IPS-NIHi7 (cell line): ENCODE measurements around the gene NOP56.
"Not testable (repeated sequence)": the region's sequence is repeated elsewhere in the genome, so short reads cannot be mapped to it uniquely, and the experiment has no call there.

Experiments
- DNase-seq: peaks from one replicate; pipeline ENCODE4 v3.0.0; 2012; ENCODE audit warnings: mixed read lengths; ENCODE audit errors: extremely low spot score

NOP56 gene

DNA sequence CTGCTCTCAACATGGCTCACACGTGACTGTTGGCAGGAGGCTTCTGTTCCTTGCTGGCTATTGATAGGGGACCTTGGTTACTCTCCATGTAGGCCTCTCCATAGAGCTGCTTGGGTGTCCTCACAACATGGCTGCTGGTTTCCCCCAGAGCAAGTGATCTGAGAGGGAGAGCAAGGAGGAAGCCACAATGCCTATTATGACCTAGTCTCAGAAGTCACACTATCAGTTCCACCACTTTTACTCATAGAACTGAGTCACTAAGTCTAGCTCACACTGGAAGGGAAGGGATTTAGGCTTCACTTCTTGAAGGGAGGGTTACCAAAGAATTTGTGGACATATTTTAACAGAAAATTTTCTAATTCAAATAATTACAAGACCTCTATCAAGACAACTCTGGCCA, 8.7 kb upstream of the NOP56 start:
- no peak for DNase-seq

DNA sequence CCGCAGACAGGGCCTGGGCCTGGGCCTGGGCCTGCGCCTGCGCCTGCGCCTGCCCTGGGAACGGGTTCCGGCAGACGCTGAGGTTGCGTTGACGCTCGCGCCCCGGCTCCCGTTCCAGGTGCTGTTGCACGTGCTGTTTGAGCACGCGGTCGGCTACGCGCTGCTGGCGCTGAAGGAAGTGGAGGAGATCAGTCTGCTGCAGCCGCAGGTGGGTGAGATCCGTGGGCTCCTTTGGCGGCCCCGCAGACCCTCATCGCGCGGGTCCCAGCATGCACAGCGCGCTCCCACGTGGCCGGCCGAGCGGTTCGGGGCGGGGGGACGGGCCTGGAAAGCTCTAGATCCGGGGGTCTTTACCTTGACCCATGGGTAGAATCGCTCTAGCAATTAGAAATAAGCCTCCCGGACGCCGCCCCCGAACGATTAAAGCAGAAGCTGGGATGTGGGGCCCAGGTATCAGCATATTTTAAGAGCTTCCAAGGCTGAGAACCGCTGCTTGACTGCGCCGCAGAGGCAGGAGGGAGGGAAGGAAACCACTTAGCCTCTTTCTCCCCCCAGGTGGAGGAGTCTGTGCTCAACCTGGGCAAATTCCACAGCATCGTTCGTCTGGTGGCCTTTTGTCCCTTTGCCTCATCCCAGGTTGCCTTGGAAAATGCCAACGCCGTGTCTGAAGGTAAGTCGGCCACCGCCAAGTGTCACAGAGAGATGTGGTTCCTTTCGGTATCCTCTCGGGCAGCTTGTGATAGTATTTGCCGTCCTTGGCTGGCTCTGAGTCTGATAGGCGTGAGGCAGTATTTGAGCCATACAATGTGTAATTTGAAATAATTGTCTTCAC, 508 bp downstream of the NOP56 start:
- peak; percentile 38 for DNase-seq

DNA sequence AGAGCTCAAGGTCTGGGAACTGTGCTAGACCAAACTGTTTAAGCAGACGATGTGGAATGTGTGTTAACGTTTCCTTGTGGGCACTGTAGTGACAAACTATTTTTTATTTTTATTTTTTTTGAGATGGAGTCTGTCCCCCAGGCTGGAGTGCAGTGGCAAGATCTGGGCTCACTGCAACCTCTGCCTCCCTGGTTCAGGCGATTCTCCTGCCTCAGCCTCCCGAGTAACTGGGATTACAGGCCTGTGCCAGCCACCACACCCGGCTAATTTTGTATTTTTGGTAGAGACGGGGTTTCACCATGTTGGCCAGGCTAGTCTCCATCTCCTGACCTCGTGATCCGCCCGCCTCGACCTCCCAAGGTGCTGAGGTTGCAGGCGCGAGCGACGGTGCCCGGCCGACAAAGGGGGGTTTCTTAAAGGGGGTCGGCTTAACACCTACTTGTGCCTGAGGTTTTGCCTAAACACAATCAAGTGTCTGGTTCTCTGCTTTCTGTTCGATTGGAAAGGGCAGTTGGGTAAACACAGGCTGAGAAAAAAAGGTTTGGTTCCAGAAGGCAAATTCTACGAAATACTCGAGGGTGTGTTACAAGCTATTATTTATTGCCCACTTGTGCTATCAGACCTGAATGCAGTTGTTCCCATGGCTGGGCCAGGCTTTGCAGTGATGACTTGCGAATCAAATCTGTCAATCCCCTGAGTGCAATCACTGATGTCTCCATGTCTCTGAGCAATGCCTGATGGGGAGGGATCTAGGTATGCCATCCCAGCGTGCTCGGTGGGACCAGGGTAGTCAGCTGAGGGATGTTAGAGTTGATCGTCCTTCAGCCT, 1.3 kb downstream of the NOP56 start:
- DNase-seq: no peak

DNA sequence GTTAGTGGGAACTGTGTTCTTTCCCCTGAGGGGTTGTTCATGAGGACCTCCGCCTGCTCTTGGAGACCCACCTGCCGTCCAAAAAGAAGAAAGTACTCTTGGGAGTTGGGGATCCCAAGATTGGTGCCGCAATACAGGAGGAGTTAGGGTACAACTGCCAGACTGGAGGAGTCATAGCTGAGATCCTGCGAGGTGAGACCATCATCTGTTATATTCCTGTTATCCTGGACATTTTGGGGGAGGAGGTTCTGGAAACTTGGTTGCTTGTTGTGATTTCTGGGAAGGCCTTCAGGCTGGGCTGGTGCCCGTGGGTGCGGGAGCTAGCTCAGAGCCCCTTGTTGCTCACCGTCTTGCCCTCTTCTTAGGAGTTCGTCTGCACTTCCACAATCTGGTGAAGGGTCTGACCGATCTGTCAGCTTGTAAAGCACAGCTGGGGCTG, 2.0 kb downstream of the NOP56 start:
- no peak for DNase-seq

DNA sequence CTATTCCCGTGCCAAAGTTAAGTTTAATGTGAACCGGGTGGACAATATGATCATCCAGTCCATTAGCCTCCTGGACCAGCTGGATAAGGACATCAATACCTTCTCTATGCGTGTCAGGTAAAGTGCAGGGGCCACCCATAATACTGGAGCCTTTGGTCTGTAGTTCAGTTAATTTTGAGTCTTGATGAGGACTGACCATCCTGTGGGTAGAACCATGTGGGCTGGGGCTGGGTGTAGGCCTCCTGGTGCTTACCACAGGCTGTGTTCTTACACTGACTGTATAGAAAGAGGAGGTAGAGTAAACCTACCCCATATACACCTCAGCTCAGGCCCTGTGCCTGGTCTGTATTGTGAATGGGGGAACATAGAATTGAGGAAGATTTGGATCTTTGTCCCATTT, 2.4 kb downstream of the NOP56 start:
- no peak for DNase-seq

DNA sequence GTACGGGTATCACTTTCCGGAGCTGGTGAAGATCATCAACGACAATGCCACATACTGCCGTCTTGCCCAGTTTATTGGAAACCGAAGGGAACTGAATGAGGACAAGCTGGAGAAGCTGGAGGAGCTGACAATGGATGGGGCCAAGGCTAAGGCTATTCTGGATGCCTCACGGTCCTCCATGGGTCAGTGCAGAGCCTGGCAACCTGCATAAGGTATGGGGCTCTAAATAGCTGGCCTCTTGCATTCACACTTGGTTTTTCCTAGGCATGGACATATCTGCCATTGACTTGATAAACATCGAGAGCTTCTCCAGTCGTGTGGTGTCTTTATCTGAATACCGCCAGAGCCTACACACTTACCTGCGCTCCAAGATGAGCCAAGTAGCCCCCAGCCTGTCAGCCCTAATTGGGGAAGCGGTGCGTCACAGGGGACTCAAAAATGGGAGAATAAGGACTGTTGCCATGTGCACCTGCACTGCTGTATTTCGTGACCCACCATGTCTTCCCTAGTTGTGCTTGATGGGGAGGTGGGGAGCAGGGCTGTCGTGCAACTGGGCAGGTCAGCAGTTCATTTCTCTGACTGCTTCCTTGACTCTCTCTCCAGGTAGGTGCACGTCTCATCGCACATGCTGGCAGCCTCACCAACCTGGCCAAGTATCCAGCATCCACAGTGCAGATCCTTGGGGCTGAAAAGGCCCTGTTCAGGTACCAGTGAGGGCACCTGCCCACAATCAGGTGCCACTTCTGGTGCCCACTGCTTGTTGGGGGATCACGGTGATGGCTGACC, 3.1 kb downstream of the NOP56 start:
- DNase-seq: no peak

DNA sequence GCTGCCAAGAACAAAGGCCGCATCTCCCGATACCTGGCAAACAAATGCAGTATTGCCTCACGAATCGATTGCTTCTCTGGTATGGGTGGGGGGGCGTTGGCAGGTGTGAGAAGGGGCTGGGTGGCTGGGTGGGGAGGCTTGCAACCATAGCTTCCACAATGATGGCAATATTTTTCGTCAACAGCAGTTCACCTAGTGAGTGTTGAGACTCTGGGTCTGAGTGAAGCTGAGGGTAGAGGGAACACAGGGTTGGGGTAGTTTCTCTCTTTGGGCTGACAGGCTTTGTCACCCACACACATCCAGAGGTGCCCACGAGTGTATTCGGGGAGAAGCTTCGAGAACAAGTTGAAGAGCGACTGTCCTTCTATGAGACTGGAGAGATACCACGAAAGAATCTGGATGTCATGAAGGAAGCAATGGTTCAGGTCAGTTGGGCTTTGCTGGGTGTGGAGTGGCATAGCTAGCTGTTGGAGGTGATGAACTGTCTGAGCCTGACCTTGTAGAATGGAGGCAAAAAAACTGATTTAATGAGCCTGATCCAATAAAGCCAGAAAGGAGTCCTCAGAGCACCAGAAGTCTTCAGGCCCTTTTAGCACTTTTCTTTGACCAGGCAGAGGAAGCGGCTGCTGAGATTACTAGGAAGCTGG, 4.2 kb downstream of the NOP56 start:
- DNase-seq: no peak

DNA sequence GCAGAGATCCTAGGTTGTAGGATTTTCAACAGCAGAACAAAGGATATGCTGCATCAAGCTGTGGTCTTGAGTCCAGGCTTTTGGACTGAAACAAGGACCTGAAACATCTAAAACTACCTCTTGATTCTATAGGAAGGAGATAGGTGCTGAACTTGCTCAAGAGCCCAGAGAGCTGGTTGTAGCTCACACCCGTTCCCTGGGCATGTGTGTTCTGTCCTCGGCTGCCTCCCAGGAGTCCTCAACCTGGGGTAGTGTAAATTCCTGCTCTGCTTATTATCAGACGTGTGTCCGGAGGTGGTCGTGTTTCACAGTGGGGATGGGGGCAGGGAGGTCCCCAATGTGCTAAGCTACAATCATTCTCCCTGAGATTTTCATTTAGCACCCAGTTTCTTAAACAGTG, 4.8 kb downstream of the NOP56 start:
- DNase-seq: no peak

DNA sequence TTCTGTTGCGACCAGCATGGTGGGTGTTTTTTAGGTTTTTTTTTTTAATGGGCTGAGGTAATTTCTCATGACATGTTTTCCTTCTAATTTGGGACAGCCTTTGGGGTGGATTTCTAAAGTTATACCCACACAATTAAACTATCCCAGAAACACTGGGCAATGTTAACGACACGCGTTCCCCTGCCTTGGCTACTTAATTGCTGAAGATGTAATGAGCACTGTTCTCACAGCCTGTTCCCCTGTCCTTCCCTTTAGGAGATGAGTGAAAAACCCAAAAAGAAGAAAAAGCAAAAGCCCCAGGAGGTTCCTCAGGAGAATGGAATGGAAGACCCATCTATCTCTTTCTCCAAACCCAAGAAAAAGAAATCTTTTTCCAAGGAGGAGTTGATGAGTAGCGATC, 5.2 kb downstream of the NOP56 start:
- no peak for DNase-seq

DNA sequence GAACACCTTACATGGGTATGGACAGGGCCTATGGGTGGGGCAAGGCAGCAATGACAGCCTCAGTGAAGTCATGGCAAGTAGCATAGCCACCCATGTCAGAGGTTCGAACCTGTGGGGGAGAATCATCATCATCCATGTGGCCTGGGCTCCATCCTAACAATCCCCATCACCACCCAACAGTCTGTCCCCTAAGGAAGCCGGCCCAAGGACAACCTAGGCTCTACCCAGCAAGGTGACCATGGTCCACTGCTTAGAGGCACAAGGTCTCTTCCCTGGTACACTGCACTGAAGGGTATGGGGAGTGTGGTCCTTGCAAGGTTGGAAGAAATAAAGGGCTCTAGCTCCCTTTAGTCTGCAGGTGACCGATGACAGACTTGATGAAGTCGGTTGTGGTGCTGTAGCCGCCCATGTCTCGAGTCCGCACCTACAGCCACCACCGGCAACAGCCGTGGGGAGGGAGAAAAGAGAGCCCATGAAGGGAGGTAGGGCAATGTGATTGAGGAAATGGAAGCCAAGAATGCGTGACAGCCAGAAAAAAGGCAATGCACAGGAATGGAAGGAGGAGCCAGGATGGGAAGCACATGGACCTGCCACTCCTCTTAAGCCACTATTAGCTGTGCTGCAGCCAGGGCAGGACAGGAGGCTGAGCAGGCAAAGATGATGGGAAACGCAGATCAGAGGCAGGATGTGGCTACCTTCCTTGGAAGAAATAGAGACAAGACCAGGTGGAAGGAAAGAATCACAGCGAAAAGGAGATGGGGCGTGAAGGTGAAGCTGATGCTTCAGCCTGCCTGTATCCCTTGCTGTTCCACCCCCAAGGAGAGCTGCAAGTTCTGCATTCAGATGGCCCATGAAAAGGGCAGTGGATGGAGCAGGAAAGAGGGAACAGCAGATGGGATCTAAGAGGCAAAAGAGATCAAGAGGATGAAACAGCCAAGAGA, 6.3 kb downstream of the NOP56 start:
- DNase-seq: peak; percentile 35

DNA sequence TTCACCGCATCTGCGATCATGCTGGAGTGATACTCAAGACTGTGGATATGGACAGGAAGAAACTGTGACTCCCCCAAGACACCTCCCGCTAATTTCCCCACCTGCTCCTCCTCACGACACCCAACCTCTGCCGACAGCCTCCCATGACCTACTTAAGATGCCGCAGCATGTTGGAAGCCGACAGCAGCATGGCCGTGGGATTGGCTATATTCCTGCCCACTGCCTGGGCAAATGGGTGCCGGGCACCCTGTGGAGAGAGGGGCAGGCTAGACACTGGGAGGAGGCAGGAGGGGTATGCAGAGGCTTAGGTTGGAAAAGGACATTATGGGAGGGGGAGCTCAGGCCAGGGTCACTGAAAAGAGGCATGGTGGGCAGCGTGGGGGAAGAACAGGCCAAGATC, 7.1 kb downstream of the NOP56 start:
- DNase-seq: no peak

DNA sequence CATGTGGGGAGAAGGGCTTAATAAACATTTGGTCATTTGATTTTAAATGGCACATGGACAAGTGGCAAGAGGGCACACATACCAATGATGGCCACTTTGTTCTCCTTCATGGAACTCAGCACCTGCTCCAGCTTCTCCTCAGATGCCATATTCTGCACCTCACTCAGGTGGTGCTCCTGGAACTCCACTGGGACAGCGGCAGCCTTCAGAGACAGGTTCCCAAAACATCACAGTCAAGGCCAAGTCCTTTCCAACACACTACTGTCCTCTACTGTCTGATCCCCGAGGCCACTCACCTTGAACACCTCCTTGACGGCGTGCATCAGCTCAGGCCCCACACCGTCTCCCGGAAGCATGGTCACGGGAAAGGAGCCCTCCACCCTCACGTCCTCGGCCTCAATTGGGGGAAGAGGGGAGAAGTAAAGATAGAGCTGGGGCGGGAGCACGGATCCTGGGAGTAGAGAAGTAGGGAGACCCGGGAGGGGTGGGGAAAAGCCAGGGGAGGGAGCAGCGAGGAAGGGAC, 11.0 kb downstream of the NOP56 start:
- no peak for DNase-seq

DNA sequence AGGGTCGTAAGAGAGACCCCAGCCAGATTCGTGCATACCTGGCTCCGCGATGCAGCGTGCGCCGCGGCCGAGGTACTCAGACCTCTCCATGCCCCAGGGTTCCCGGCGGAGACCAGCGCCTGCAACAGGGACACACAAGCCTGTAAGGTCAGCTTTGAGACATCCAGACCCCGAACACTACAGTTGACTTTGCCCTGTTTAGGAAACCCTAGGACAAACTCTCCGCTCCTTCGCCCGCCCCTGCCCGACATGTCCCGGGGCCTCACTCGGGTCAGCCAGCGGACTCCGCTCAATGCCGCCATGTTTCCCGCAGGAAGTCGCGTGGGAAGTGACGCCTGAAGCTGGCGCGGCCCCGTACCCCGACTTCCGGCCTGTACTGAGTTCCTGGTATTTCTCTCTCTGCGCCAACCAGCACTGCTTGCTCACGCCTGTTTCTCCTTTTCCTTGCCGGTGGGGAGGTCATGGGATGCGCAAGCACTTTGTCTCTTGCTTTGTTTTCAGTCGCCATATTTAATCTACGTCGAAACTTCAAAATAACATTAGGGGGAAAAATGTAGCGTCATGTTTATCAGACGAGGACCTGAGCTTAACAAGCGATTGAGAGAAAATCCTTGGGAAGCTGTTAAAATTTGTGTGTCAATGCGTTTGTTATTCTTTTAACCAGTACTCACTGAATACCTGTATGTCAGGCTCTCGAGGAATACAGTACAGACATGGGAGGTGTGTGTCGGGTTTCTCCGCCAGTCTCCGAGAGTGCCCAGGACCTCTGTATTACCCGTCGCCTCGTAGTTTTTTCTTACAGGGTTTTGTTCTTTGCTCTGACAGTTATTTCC, 11.7 kb downstream of the NOP56 start, which contains the start of gene IDH3B:
TSS of gene IDH3B (minus strand) at position 330 of the 833 bp plus-strand sequence. CDS start at position 302, 28 bp downstream.
- DNase-seq: peak; percentile 91

DNA sequence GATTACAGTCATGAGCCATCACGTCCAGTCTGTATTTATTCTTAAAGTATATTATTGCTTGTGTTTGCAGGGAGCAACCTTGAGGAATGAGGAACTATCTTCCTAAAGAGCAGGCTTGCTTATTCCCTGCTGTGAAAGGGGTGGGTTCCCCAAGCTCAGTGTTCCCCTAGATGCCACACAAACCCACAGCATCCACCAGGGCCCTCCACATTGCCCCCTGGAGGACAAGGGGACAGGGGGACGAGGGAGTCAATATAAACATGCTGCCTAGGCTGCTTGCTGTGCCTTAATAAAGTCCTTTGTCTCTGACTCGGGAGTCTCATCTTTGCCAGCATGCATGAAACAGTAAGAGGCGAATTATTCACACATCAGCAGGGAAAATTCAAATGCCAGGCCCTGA, 19.5 kb downstream of the NOP56 start:
- DNase-seq: peak; percentile 46

DNA sequence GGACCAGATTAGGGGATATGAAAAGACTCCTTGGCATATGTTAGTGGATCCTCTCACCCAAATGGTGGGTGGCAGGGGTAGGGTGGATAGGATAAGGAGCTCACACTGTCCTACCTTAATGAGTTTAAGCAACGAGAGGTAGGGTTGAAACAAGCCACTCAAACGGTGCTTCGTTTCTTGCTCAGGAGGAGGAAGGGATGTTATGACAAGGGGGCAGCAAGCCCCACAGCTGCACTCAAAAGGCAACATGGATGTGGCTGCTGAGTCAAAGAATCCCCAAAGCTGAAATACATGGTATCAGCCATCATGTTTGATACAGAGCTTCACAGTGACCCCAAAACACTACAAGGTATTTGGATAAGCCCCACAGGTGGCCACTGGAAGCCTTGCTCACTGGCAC, 20.0 kb downstream of the NOP56 start:
- DNase-seq: no peak

DNA sequence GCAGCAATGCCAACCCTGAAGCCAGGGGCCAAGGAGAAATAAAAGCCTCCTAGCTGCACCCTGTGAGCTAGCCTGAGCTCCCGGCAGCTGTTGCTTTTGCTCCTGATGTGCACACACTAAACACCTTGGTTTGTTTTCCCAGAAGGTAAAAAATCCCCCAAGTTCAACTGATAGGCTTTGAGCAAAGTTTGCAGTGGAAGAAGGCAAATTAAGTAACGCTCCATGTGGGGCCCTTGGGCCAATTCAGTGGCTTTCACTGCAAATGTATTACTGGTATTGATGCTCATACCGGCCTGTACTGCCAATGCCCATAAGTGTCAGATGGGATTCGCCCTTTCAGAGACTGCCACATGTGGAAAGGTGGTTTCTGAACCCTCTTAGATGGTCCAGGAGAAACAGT, 21.0 kb downstream of the NOP56 start:
- no peak for DNase-seq

DNA sequence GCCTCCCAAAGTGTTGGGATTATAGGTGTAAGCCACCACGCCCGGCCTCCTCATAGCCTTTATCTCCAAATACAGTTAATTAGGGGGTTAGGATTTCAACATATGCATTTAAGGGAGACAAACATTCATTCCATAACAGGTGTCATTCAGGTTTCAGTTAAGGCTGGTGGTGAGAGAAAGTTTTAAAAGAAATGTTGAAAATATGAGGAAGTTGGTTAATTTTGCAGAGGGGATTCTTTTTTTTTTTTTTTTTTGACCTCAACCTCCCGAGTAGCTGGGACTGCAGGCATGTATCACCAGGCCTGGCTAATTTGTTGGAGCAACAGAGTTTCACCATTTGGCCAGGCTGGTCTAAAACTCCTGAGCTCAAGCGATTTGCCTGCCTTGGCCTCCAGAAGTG, 27.6 kb downstream of the NOP56 start:
- no peak for DNase-seq

DNA sequence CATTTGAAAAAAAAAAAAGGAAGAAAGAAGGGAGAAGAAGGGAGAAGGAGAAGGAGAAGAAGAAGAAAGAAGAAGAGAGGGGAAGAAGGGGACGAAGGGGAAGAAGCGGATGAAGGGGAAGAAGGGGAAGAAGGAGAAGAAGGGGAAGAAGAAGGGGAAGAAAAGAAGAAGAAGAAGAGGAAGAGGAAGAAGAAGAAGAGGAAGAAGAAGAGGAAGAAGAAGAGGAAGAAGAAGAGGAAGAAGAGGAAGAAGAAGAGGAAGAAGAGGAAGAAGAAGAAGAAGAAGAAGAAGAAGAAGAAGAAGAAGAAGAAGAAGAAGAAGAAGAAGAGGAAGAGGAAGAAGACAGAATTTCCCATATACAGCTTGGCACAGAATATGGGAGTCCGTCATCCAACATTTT, 29.6 kb downstream of the NOP56 start:
- DNase-seq: not testable (repeated sequence)

DNA sequence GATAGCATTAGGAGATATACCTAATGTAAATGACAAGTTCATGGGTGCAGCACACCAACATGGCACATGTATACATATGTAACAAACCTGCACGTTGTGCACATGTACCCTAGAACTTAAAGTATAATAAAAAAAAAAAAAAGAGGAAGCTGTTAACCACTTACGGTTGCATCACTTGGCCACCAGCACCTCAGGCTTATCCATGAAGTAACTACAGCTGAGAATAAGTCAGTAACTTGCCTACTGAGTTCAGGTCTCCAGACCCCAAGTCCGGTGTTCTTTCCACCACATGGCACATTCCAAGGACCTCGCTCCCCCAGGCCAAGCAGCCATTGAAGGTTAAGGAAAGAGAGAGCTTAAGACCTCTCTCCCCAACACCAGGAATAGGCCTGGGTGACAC, 32.4 kb downstream of the NOP56 start:
- not testable (repeated sequence) for DNase-seq
